Stimulated activated CD8-positive, alpha-beta memory T cell treated with anti-CD3 and anti-CD28 coated beads, Interleukin-7, amount 100 ng/mL, for 4 hours (primary cell): ENCODE results near the gene TAF11L2.
"Not testable (repeated sequence)": the region's sequence is repeated elsewhere in the genome, so short reads cannot be mapped to it uniquely, and the experiment has no call there.

Source experiments
- DNase-seq, 2 donors: peaks; one replicate each; pipeline ENCODE4 v3.0.0-alpha.2; 2020; ENCODE audit warnings: low read depth in 2 of 2

TAF11L2 gene

GRCh38 chr5:17497931-17498330, at the start of gene TAF11L2:
Gene TAF11L2, plus strand, starts transcription at chr5:17498231.
- DNase-seq = not testable (repeated sequence)

- DNase-seq = no peak
Observed at GRCh38 chr5:17448877-17449276, 49.2 kb upstream of the TAF11L2 start.

- no peak for DNase-seq
Observed at GRCh38 chr5:17452936-17453335, 45.1 kb upstream of the TAF11L2 start.

GRCh38 chr5:17455942-17456341, 42.1 kb upstream of the TAF11L2 start:
- no peak for DNase-seq

GRCh38 chr5:17461793-17462192, 36.2 kb upstream of the TAF11L2 start:
- no peak for DNase-seq

- no peak for DNase-seq
Observed at GRCh38 chr5:17463653-17464052, 34.4 kb upstream of the TAF11L2 start.

- DNase-seq = no peak
Observed at GRCh38 chr5:17470064-17470463, 28.0 kb upstream of the TAF11L2 start.

- not testable (repeated sequence) for DNase-seq
Observed at GRCh38 chr5:17475064-17475463, 23.0 kb upstream of the TAF11L2 start.

- no peak for DNase-seq
Observed at GRCh38 chr5:17477043-17477442, 21.0 kb upstream of the TAF11L2 start.

- no peak for DNase-seq
Observed at GRCh38 chr5:17477573-17478265, 20.3 kb upstream of the TAF11L2 start.

- DNase-seq = no peak
Observed at GRCh38 chr5:17481378-17481777, 16.7 kb upstream of the TAF11L2 start.

GRCh38 chr5:17482790-17483189, 15.2 kb upstream of the TAF11L2 start:
- no peak for DNase-seq

GRCh38 chr5:17486464-17487173, 11.4 kb upstream of the TAF11L2 start:
- DNase-seq = not testable (repeated sequence)

- DNase-seq = no peak
Observed at GRCh38 chr5:17487174-17487512, 10.9 kb upstream of the TAF11L2 start.

GRCh38 chr5:17491257-17491656, 6.8 kb upstream of the TAF11L2 start:
- DNase-seq = not testable (repeated sequence)

- no peak for DNase-seq
Observed at GRCh38 chr5:17492770-17493169, 5.3 kb upstream of the TAF11L2 start.

- no peak for DNase-seq
Observed at GRCh38 chr5:17497446-17497845, 585 bp upstream of the TAF11L2 start.

GRCh38 chr5:17511775-17512325, 13.8 kb downstream of the TAF11L2 start:
- DNase-seq = no peak

GRCh38 chr5:17517526-17517925, 19.5 kb downstream of the TAF11L2 start:
- DNase-seq = not testable (repeated sequence)

- DNase-seq = not testable (repeated sequence)
Observed at GRCh38 chr5:17518067-17518466, 20.0 kb downstream of the TAF11L2 start, which contains the start of gene TAF11L3. Gene TAF11L3, plus strand, starts transcription at chr5:17518367.

- DNase-seq = not testable (repeated sequence)
Observed at GRCh38 chr5:17519508-17519907, 21.5 kb downstream of the TAF11L2 start.

- not testable (repeated sequence) for DNase-seq
Observed at GRCh38 chr5:17521501-17521900, 23.5 kb downstream of the TAF11L2 start, which contains the start of gene TAF11L4. Gene TAF11L4, plus strand, starts transcription at chr5:17521801.

- DNase-seq = not testable (repeated sequence)
Observed at GRCh38 chr5:17524935-17525334, 26.9 kb downstream of the TAF11L2 start, which contains the start of gene TAF11L5. Gene TAF11L5, plus strand, starts transcription at chr5:17525235.
